ENCODE data around the gene KLHL6. TPM values are rescaled to one million over a fixed set of nuclear protein-coding genes. Genes with fewer than 3 reads are reported as not detected.

The KLHL6 gene
- total RNA-seq, 1 experiment from 2014 or later = not detected

- H3K4me1 ChIP-seq (ENCODE audit: insufficient read depth, low read length) = peaks cover 4% of the 10 kb centered on the region; the same call in 1 of the 2 replicates
- no peak overlapping the region for H4K91ac ChIP-seq (ENCODE audit: insufficient read length, low read depth, low read length)
- Mint-ChIP-seq H3K4me3 (no peak overlapping the region), H3K4me1 (peaks cover 32% of the 10 kb centered on the region in 2 experiments), H3K36me3 (ENCODE audit: insufficient read depth in 1 of 3, low read depth in 3 of 3) (no peaks in the 10 kb centered on the region), H3K27ac (no peak overlapping the region; a peak in 1 of 7 replicates), H3K9me3 (no peaks in the 10 kb centered on the region), H3K27me3 (ENCODE audit: low read depth) (peaks cover 1% of the 10 kb centered on the region)
- no CpG with 5 or more reads among the region's 3 CpGs for WGBS (ENCODE audit: extremely low coverage, insufficient read length, low lambda C conversion rate)
- H4K5ac ChIP-seq (ENCODE audit: insufficient read length, low read depth, low read length) = no peak overlapping the region
- H3T11ph ChIP-seq (ENCODE audit: low read length) = no peak overlapping the region
- no peaks in the 10 kb centered on the region for H3K9me3 ChIP-seq (ENCODE audit: control insufficient read depth, low read depth, low read length)
- no peaks in the 10 kb centered on the region for H3K23me2 ChIP-seq (ENCODE audit: insufficient read length, low read depth, low read length, poor library complexity, severe bottlenecking)
- no peak overlapping the region for H2BK12ac ChIP-seq (ENCODE audit: insufficient read length, low read depth, low read length)
- no peak overlapping the region for H3K18ac ChIP-seq (ENCODE audit: insufficient read length, low read depth, low read length)
- no peak overlapping the region for H3K27ac ChIP-seq (ENCODE audit: insufficient read length, low read depth, low read length)
- H3K4me2 ChIP-seq (ENCODE audit: insufficient read depth, insufficient read length, low read length) = no peak overlapping the region
- DNase-seq = no peak
- H3K27me3 ChIP-seq (ENCODE audit: insufficient read depth, low read length) = no peaks in the 10 kb centered on the region
- H2AK5ac ChIP-seq (ENCODE audit: insufficient read length, low read length) = no peak overlapping the region
- H3K9ac ChIP-seq (ENCODE audit: extremely low read depth, insufficient read length, low read length) = no peak overlapping the region
- H3K23ac ChIP-seq (ENCODE audit: insufficient read length, low read depth, low read length) = no peak overlapping the region
- H2BK5ac ChIP-seq (ENCODE audit: insufficient read length, low read length) = no peak overlapping the region
- no peak overlapping the region for H2BK120ac ChIP-seq (ENCODE audit: low read depth, low read length, poor library complexity, severe bottlenecking)
- no peak overlapping the region for H2BK20ac ChIP-seq (ENCODE audit: low read depth, low read length, poor library complexity, severe bottlenecking)
- H3K56ac ChIP-seq (ENCODE audit: insufficient read length, low read depth, low read length) = no peak overlapping the region
- H4K8ac ChIP-seq (replicated peaks; ENCODE audit: insufficient read length, low read depth, low read length) = no peak overlapping the region
- no peak overlapping the region for H3K4ac ChIP-seq (ENCODE audit: low read depth, low read length)
- no peaks in the 10 kb centered on the region for H4K20me1 ChIP-seq (ENCODE audit: control insufficient read depth, insufficient read depth, insufficient read length)
- no peaks in the 10 kb centered on the region for H3K79me1 ChIP-seq (ENCODE audit: insufficient read depth, low read depth, low read length, poor library complexity, severe bottlenecking)
- H3K79me2 ChIP-seq (ENCODE audit: insufficient read depth, low read length) = no peaks in the 10 kb centered on the region
- TF ChIP-seq, protein P1, sequence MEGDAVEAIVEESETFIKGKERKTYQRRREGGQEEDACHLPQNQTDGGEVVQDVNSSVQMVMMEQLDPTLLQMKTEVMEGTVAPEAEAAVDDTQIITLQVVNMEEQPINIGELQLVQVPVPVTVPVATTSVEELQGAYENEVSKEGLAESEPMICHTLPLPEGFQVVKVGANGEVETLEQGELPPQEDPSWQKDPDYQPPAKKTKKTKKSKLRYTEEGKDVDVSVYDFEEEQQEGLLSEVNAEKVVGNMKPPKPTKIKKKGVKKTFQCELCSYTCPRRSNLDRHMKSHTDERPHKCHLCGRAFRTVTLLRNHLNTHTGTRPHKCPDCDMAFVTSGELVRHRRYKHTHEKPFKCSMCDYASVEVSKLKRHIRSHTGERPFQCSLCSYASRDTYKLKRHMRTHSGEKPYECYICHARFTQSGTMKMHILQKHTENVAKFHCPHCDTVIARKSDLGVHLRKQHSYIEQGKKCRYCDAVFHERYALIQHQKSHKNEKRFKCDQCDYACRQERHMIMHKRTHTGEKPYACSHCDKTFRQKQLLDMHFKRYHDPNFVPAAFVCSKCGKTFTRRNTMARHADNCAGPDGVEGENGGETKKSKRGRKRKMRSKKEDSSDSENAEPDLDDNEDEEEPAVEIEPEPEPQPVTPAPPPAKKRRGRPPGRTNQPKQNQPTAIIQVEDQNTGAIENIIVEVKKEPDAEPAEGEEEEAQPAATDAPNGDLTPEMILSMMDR (conservative IDR thresholded peaks at IDR 0.05) = no peak
- H3K14ac ChIP-seq (ENCODE audit: insufficient read depth, low read length) = no peak overlapping the region
- no peak overlapping the region for H2AFZ ChIP-seq (ENCODE audit: low read length)
- no peak overlapping the region for H2BK15ac ChIP-seq (ENCODE audit: low read depth, low read length)
Observed at GRCh38 chr3:183541738-183542137, 13.8 kb downstream of the KLHL6 start.

Measured in H9 (cell line).